NCI-H345 treated with DMSO at 0.1 percent for 48 hours (cell line): Measurements from ENCODE around the gene RITA1.
"Not testable (repeated sequence)": the region's sequence is repeated elsewhere in the genome, so short reads cannot be mapped to it uniquely, and the experiment has no call there.

Experiments used
- DNase-seq: peaks from one replicate; lab custom pipeline; 2025; ENCODE audit not compliant: unreplicated experiment; lab: John Stamatoyannopoulos, UW

Gene RITA1

DNA sequence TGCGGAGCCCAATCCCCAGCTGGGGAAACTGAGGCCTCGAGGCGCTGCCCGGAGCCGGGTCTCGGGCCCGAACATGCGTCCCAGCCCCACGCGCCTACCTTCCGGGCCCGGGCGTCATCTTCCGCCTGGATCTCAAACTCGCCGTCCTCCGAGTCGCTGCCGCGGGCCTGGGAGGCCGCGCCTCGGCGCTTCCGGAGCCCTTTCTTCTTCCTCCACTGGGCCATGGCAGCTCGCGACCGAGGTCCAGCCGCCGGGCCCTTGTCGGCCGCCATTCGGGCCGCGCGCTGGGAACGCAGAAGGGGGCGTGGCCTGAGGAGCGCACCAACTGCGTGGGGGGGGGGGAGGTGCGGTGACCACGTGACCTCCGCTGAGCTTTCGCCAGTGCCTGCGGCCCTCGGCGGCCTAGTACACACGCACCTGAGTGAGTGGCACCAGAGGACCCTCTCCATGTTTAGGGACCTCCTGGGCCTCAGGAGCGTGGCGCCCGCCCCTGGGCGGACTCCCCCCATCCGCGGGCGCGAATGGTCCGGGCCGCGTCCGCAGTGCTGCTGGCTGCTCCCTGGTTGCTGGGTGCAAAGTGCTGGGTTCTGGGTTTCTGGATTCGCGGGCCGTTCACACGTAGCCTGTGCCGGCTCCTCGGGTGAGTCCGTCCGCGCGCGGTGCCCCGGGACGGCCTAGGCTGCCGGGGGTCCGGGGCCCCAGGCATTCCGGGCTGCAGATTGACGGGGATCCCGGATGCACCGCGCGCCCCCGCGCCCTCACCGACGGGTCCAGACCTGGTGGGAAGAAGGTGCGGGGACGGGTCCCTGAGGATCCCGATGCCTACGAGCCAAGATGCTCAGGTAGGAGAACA lies at the start of gene RITA1, which contains the start of gene DDX54:
TSS of gene RITA1 (plus strand) at position 542 of the 853 bp plus-strand sequence. CDS start 1,026 bp downstream, outside the sequence.
TSS of gene DDX54 (minus strand) at position 299 of the 853 bp plus-strand sequence. CDS start at position 272, 27 bp downstream.
- DNase-seq = peak; percentile 64

DNA sequence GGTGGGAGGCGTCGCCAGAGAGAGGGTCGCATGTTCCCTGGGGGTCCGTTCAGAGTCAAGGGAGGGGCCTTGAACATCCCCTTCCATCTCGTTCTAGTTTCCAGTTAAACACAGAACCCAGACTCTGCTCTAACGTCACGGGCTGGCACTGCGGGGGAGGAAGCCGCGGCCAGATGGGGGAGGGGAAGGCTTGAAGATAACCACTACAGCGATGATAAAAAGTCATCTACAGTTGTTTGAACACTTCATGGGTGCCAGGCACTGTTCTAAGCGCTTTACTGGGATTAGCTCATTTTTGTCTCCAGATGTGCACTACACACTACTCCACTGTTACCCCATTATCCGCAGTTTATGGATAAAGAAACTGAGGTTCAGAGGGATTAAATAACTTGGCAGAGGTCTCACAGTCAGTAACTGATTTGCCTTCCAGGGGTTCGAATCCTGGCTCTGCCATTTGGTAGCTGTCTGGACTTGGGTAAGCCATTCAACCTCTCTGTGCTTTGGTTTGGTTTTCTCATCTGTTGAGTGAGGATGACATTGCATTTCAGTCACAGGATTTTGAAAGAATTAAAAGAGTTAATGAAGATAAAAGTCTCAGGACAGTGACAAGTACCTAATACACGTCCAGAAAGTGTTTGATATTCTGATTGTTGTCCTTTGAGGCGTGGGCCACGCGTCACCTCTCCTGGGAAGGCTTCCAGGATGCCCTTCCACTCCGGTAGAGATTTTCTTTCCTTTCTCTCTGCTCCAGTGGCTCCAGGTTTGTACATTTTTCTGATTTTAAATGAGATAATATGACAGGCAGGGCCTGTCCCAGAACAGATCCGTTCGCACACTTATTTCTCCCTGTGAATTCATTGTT lies 49.2 kb upstream of the RITA1 start:
- peak; percentile 26 for DNase-seq

GRCh38 chr12:113136990-113137511 lies 48.5 kb upstream of the RITA1 start:
- DNase-seq = no peak

GRCh38 chr12:113137861-113138783 lies 47.4 kb upstream of the RITA1 start:
- no peak for DNase-seq

GRCh38 chr12:113138826-113139225 lies 46.7 kb upstream of the RITA1 start:
- DNase-seq = no peak

DNA sequence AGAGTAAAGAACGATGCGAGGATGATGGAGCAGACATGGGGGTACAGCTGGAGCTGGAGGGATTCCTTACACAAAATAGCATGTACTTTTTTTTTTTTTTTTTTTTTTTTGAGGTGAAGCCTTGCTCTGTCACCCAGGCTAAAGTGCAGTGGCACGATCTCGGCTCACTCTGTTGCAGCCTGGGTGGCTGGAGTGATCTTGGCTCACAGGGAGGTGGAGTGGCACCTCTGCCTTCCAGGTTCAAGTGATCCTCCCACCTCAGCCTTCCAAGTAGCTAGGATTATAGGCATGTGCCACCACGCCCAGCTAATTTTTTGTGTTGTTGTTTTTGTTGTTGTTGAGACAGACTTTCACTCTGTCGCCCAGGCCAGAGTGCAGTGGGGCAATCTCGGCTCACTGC lies 44.8 kb upstream of the RITA1 start:
- DNase-seq = no peak

GRCh38 chr12:113141716-113142115 lies 43.8 kb upstream of the RITA1 start:
- DNase-seq = not testable (repeated sequence)

DNA sequence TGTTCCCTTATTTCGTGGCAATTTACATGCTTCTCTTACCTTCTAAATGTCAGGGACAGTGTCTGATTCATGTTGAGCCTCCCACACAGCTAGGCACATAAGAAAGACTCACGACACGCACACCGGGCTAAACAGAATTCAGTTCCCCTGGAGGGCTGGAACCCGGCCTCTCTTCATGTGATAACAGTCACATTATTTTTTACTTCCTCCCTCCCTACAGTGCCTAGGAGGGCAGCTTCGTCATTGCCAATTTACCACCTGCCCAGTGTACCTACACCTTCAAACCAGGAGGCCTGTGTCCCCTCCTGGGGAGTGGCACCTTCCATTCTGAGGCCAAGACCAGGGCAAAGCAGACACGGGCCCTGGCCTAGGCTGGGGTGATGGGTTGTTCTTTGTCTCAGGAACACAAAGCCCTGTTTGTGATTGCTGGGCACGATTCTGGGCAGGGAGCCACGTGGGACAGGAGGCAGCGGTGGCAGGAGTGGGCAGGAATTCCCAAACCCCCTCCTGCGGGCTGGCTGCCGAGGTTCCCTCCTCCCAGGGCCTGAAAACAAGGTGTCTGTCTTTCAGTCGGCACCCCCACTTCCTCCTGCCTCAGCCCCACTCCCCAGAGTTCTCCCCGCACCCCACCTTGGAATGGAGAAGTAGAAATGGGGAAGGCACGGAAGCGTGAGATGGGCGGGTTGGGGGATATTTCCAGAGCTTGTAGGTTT lies 43.2 kb upstream of the RITA1 start:
- DNase-seq = no peak

GRCh38 chr12:113142886-113143332 lies 42.6 kb upstream of the RITA1 start:
- no peak for DNase-seq

GRCh38 chr12:113143959-113144358 lies 41.6 kb upstream of the RITA1 start:
- DNase-seq = no peak

- DNase-seq = no peak
Observed at GRCh38 chr12:113144806-113145205, 40.7 kb upstream of the RITA1 start.

DNA sequence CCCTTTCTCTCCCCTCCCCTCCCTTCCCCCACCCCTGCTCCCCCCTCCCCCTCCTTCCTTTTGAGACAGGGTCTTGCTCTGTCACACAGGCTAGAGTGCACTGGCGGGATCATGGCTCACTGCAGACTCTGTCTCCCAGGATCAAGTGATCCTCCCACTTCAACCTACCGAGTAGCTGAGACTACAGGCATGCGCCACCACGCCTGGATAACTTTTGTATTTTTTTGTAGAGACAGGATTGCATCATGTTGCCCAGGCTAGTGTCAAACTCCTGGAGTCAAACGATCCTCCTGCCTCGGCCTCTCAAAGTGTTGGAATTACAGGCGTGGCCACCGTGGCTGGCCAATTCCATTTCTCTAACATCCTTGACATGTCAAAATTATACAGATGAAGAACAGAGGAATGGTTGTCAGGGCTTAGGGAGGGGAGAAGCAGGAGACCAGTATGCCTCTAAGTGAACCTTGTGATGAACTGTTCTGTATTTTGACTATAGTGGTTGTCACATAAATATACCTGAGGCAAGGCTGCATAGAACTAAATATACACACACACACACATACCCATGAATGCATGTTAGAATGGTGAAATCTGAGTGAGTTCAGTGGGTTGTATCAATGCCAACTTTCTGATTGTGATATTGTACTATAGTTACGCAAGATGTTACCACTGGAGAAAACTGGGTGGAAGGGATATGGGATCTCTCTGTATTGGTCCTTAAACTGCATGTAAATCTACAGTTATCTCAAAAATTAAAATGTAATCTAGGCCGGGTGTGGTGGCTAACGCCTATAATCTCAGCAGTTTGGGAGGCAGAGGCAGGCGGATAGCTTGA lies 39.6 kb upstream of the RITA1 start:
- no peak for DNase-seq

GRCh38 chr12:113146999-113147398 lies 38.5 kb upstream of the RITA1 start:
- DNase-seq = no peak

- DNase-seq = peak; percentile 31
Observed at GRCh38 chr12:113149361-113150150, 36.0 kb upstream of the RITA1 start, which contains the start of gene CFAP73. Gene CFAP73, plus strand, starts transcription at chr12:113149724. Its CDS starts 134 bp downstream, at chr12:113149858.

DNA sequence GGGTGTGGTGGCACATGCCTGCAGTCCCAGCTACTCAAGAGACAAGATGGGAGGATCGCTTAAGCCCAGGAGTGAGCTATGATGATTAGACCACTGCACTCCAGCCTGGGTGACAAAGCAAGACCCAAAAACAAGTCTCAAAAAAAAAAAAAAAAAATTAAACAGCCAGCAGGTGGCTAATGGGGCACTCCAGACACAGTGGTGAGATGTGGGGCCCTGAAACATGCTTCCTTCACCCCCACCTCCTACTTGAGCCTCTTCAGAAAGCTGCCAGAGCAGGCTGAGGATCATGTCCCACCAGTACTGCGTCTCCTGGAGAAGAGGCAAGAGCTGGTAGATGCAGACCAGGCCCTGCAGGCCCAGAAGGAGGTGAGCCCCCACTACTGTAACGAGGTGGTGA lies 33.9 kb upstream of the RITA1 start:
- DNase-seq = no peak

DNA sequence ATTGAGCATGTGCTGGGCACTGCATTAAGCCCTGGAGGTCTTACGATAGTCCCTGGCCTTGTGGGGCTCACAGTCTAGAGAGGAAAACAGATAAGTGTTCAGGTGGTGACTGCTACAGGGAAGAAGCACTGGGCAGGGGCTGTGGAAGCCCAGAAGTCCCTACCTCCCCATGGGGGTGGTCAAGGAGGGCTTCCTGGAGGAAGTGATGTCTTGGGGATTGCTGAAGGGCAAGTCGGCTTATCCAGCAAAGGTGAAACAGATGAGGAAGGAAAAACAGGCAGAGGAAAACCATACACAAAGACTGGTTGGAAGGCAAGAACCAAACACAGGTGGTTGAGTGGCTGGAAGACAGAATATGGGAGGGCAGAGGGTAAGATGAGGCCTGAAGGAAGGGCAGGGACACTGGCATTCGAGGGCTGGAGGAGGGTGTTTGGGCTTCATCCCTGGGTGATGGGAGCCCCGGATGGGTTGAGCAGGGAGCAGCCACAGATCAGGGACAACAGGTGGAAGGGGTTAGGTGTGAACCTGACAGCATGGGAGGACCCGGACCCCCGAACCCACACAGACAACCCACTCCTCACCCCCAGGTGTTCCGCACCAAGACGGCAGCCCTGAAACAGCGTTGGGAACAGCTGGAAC lies 33.2 kb upstream of the RITA1 start:
- DNase-seq = no peak
